Dermis blood vessel endothelial cell (primary cell): ENCODE measurements around the gene PLEKHG4. TPM values are rescaled to one million over a fixed set of nuclear protein-coding genes. Genes with fewer than 3 reads are reported as not detected.

Experiments
- DNase-seq: peaks from one replicate; pipeline ENCODE4 v3.0.0; 2010
- total RNA-seq: library from RNA; depleted of rRNA; stranded (reverse); fragments of >200 nt; gene quantifications from 2 replicates; pipeline ENCODE4 v1.2.3, GENCODE V29; 2014

The PLEKHG4 gene
- total RNA-seq, 1 donor from 2014 or later, result 10.0 TPM

DNA sequence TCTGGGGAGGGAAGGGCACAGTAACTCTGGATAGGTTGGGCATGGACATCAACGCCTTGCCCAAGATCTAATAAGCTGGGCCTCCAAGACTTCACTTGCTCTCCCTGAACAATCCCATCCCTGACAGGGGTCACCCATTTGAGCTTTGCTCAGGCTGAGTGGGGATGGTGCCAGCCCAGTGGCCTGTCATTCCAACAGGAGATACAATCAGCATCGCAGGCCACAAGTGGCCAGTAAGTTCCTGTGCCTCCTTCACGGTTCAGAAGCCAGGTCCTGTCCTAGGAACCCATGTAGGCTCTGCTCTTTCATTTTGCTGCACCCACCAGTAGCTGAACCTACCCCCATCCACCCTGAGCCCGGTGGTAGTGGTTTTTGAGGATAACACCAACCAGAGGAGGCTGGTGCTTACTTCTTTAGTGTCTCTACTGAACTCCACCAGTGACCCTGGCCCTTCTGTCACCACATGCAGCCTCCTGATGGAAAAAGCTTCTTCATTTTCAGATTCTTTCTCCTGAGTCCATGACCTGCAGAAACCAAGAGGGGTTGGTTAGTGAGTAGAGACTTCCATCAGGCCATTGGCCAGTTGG lies 14.9 kb downstream of the PLEKHG4 start:
- no peak for DNase-seq

DNA sequence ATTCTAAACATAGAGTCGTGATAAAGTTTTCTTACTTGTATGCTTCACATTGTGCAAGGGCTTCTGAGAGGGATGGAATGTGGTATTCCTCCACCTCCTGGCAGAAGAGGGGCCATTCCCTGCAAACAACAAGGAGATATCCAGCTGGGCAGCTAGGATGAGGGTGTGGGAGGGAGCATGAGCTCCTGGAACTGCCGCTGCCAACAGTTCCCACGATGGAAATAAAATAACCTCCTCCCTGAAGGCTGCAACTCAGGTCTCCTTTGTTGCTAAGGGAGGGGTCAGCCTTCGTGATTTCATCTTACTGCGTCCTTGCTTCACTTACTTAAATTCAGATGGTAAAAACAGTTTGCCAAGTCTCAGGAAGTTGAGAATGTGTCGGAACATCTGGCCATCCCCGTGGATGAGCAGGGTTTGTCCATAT lies 15.6 kb downstream of the PLEKHG4 start:
- DNase-seq, result no peak

DNA sequence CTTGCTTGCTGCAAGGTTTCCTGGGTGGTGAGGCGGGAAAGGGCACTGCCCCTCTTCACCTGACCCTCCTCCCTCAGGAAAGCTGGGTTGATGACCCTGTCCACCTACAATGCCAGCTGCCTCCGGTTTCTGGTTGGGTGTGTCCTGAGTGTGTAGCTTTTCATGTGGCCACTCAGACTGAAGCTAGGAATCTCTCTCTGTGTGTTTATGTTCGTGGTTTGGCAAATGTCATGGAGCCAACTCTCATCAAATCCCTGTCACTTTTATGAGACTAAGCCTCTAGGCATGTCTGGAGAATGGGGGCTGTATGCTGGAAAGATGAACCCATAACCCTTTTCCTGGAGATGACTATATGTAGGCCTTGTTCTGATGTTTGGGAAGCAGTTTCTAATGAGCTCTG lies 17.1 kb downstream of the PLEKHG4 start:
- no peak for DNase-seq

DNA sequence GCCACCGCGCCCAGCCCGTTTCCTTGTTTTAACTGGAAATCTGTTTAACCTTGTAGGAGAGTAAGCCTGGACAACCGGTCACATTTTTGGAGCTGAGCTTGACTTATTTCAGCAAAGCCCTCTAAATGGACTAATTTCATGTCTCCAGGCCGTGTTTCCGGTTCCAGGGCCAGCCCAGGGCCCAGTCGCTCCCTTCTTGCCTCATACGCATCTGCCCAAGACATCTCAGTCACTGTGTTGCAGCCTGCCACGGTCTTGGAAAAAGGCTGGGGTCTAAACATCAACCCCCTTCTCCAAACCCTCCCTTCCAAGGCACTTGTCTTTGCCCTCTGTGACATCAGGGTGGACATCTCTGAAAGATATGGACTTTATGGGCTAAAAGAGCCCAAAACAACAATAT lies 18.9 kb downstream of the PLEKHG4 start:
- DNase-seq, result no peak

DNA sequence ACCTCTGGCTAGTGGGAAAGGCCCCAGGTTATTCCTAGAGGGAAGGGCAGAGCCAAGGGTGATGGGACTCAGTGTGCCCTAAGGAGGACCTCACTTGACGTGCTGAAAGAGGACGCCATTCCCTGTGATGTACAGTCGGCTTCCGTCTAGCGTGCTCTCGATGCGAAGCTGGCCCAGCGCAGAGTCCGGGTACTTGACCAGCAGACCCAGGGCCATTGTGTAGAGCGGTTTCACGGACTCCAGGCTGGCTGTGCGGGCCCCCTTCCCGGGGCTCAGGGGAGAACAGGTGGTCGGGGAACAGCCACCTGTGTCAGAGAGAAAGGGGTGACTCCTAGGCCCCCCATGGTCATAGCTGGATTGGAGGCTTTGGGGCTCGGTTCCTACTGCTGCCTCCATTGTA lies 19.9 kb downstream of the PLEKHG4 start:
- DNase-seq, result no peak

DNA sequence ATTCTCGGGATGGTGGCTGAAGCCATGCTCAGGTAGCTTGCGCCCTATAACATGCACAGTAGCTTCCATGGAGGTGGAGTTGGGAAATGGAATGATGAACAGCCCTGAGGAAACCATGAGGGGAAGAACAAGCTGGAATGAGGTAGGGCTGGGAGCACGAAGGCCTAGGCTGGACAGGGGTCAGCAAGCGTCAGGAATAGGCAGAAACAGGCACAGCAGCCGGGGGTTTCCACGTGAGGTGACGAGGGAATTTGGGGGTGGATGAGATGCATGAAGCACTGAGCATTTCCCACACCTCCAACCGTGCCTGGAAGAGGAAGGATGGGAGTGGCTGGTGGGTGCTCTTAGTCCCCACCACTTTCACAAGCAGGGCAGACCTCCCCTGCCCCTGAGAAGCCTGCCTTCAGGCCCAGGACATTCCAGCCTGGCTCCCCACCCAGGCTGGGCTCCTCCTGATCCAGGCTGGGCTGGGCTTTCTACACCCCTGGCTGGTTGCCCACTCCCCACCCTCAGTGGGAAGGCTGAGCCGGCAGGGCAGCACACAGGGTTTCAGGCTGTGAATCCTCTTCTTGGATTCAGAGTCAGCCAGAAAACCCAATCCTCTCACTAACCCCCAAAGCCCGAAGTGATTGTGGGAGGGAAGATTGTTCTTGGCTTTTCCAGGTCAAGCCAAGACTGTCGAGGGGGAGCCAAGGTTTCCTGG lies 21.9 kb downstream of the PLEKHG4 start:
- DNase-seq, result no peak

DNA sequence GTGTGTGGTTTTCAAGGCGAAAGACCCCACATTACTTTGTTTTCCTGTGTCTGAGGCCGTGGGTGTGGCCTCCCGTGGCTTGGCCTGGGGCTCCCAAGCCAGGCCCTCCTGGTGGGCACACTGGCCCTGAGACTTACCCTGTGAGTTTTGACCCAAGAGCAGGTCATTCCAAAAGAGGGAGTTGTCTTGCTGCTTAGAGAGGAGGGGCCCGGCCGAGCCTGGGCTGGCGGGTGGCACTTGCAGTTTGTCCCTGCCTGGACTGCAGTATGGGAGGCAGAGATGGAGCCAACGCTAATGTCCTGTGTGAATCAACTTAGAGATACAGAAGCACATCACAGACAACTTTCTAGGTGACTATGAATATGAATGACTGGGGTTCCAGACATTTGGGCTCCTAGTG lies 22.7 kb downstream of the PLEKHG4 start:
- no peak for DNase-seq

DNA sequence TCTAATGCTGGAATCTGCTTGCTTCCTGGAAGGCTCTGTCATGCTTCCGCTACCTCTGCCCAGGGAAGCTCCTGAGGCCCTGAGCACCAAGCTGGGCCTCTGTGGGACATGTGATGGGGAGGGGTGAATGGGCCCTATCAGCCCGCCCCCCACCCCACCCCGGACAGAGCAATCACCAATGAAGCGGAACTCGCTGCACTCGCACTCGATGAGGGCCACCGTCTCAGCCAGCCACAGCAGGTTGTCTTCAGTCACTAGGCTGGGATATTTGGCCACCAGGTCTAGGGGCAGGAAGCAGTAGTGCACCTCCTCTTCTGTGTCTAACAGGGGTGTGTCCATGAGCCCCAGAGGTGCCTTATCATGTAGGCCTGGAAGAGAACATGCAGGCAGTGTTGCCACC lies 23.6 kb downstream of the PLEKHG4 start:
- DNase-seq, result no peak

DNA sequence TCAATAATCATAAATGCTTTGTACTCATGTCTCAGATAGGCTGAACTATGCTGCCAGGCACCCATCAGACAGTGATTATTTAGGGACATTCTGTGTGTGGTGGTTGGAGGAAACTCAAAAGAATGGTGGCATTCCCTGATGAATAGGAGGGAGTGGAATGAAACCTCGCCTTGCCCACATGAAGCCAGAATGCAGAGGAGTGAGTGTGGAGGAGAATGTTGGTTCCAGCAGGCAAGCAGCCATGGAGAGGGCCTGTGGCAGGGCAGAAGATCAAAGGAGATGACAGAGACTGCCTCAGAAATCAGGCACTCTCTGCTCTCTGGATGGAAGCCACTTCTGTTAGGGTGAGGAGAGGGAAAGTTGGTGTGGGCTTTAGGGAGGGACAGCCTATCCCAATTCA lies 24.7 kb downstream of the PLEKHG4 start:
- DNase-seq, result no peak

DNA sequence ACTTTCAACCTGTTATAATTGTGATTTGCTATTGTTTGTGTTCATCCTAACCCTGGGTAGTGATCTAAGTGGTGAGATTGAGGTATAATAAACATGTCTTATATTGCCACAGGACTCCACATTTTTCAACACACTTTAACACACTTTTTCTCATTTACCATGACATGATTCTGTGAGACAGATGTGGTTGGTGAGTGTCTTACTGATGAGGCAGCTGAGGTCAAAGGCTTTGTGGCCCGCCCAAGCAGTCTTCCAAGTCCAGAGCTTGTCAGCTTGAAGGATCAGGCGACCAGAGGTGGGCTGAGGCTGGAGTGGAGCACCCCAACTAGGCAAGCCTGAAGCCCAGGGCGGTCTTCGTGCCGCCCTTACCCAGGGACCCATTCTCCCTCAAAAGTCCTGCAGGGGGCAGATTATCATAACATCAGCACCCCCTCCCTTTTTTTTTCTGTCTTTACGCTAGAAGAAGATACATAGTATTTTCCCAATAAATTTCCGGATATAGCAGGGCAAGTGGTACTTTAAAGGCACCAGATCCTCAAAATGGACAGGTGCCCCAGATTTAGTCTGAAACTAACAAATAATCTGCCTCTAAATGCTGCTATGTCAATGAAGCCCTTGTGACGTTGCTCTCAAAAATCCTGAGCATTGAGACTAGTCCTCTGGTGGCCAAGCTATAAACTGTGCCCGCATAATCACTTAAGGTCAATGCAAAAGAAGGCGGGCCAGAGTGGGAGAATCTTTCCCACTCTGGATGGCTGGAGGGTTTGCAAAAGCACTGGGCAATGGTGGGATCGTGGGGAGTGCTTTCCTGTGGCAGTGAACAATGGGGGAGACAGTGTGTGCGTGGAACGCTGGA lies 26.1 kb downstream of the PLEKHG4 start:
- DNase-seq, result no peak

DNA sequence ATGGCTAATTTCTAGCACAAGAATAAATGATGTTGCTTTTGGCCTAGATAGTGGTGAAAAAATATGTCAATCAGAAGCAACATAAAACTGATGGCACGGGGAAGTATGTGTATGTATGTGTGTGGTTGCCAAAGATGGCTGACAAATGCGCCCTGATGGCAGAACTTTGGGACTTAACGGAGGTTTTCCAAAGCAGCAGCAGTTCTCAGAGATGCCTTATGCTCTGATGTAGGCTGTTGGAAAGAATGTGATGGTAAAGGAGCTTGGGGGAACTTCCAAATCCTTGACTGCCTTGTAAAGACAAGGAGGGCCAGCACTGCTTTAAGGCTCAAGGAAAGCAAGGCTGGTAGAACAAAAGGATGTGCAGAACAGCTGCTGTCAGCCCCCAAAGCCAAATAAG lies 31.2 kb downstream of the PLEKHG4 start:
- DNase-seq, result no peak

DNA sequence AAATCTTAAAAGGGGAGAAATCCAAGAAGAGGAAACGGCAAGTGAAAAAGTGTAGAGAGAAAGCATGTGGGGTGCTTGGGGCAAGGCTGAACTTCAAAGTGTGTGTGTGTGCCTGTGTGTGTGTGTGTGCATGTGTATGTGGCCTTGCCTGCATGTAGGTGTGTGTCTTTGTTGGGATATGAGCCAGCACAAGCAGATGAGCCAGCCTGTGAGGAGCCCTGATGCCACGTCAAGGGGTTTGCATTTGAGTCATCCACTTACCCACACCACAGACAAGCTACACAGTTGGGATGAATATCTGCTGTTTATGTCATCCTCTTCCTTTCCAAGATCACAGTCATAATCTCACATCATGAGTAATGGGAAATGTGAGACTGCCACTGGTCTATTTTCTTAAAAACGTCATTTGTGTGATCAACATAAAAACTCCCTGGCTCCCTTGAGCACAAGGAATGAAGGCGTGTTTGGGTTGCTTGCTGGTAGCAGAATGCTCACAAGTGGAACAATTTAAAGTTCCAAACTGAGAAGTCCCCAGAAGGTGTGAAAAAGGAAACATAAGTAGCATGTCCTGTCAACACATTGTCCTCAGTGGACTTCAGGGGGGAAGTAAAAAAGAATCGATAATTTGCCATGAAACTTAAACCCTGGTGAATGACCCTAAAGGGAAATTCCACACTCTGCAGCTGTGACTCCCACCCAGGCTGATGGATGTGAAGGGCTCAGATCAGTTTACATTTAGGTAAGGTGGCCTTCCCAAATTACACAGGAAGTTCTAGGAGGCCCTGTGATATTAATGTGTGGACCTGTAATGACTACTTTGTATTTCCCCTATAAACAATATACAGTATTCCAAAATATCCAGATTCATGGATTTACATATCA lies 32.5 kb downstream of the PLEKHG4 start:
- peak; percentile 94 for DNase-seq

DNA sequence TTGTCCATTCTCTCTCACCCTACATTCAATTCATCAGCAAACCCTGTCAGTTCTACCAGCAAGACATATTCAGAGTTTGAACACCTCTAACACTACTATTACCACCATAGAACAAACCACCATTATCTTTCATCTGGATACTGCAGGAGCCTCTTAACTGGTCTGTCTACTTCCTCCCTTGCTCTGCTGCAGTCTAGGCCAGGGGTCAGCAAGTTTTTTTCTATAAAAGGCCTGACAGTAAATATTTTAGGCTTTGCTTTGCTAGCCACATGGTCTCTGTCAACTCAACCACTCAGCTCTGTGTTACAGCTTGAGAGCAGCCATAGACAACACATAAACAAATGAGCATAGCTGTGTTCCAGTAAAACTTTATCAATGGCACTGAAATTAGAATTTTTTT lies 33.4 kb downstream of the PLEKHG4 start:
- DNase-seq, result no peak

DNA sequence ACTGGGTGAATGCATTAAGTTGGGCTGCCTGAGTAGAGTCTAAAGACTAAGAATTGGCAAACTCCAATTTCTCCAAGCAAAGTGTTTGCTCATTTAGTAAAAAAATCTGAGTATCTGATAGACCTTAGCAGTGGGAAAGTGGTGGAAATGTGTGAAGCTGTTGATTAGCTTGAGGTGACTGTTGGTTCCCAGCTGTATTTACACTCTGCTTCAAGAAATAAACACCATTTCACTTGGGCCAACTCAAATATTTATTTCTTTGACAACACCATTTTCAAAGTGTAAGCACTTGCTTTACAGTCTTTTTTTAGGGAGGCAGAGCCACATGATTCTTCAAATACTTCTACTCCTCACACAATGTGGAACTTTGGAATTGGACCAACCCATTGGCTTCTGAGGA lies 38.5 kb downstream of the PLEKHG4 start:
- no peak for DNase-seq

DNA sequence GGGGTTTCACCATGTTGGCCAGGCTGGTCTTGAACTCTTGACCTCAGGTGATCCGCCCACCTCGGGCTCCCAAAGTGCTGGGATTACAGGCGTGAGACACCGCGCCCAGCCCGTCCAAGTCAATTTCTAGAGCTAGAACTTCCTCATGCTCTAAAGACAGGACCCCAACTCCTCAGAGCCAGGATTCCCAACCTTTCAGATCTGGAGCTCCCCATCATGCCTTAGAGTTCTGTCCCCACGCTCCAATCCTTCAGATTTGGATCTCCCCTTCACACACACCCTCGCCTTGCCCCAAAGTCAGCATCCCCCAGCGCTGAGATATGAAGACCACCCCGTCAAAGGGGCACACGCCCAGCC lies 46.8 kb downstream of the PLEKHG4 start:
- DNase-seq, result no peak

DNA sequence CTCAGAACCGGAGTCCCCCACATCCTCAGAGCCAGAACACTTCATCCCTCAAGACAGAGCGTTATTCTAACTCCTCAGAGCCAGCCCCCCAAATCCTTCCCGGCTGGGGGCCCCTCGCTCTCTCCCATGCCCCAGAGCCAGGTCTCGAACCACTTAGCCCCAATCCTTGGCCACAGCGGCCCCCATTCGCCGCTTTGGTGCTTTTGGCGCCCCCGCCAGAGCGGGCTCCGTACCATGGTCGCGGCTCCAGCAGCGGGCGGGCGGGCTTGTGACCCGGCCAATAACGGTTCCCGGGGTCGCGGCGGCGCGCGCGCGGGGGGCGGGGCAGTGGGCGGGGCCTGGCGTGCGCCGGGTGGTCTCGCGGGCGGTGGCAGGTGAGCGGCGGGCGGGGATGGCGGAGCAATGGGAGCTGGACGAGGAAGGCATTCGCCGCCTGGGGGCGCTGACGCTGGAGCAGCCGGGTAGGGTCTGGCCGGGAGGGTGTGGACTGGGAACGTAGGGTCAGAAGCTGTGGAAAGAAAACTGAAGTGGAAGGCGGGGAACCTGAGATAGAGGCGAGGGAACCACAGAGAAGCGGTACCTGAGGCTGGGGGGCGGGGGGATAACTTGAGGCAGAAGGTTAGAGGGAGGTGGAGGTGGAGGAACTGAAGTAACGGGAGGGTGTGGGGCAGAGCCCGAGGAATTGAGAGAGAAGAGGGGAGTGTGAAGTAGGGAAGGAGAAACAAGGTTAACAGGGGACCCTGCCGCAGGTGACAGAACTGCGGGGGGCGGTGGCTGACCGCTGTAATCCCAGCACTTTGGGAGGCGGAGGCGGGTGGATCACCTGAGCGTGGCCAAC lies 47.4 kb downstream of the PLEKHG4 start, which contains the start of the genes KCTD19 and LRRC36:
Gene KCTD19, minus strand, starts transcription at position 270 of the 838 bp plus-strand sequence. Its CDS starts 34 bp downstream, at position 236.
Gene LRRC36, plus strand, starts transcription at position 344 of the 838 bp plus-strand sequence. Its CDS starts 48 bp downstream, at position 392.
- DNase-seq, result peak; percentile 84

DNA sequence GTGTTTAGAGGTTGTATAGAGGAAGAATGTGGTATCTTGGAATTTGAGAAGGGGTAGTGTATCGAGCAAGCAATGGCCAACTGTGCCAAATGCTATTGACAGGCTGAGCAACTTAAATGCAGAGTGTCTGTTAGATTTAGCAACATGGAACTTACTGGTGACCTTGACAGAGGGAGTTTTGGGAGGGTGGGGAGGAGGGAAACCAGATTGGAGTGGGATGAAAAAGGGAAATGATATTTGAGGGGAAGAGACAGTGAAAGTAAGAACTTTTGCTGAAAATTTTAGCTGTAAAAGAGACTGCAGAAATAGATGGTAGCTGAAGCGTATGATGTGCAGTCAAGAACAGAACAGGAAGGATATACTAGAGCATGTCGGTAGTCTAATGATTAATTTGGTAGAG lies 48.4 kb downstream of the PLEKHG4 start:
- no peak for DNase-seq

DNA sequence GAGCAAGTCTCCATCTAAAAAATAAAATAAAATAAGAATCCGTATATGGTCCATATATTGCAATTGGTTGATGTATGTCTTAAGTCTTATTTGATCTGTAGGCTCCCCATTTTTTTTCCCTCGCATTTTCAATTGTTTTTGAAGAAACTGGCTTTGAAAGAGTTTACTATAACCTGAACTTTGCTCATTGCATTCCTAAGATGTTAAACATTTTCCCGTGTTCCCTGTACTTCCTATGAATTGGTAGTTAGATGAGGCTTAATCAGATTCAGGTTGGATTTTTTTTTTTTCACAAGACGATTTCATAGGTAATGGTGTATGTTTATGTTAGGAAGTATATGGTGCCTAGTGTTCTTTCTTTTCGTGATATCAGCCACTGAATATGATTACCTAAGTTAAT lies 50.6 kb downstream of the PLEKHG4 start:
- DNase-seq, result peak; percentile 47

DNA sequence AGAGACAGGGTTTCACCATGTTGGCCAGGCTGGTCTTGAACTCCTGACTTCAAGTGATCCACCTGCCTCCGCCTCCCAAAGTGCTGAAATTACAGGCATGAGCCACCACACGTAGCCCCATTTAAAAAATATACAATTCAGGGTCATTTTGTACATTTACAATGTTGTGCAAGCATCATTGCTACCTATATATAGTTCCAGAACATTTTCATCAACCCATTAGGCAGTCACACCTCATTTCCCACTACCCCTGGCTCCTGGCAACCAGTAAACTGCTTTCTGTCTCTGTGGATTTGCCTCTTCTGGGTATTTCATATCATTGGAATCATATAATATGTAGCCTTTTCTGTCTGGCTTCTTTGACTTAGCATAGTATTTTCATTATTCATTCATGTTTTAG lies 54.0 kb downstream of the PLEKHG4 start:
- DNase-seq, result no peak

DNA sequence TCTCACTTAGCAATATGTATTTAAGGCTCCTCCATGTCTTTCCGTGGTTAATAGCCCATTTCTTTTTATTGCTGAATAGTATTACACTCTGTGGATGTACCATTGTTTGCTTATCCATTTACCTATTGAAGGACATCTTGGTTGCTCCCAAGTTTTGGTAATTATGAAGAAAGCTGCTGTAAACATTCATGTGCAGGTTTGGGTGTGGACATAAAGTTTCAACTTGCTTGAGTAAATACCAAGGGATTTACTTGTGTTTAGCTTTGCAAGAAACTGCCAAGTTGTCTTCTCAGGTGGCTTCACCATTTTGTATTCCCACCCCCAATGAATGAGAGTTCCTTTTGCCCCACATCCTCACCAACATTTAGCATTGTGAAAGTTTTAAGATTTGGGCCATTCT lies 56.8 kb downstream of the PLEKHG4 start:
- no peak for DNase-seq

DNA sequence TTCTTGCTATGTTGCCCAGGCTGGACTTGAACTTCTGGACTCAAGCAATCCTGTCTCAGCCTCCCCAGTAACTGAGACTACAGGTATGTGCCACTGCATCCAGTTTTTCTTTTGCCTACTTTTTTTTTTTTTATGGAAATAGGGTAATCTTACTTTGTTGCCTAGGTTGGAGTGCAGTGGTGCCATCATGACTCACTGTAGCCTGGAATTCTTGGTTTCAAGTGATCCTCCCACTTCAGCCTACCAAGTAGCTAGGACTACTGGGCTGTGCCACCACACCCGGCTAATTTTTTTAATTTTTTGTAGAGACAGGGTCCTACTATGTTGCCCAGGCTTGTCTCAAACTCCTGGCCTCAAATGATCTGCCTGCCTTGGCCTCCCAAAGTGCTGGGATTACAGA lies 57.3 kb downstream of the PLEKHG4 start:
- DNase-seq, result no peak
